Ishikawa (cell line): ENCODE data around the gene ZNF839.

Source experiments
- CEBPB ChIP-seq: IDR thresholded peaks from 2 replicates; pipeline ENCODE4 v1.6.1; 2012
- CREB1 ChIP-seq: IDR thresholded peaks from 2 replicates; pipeline ENCODE4 v1.6.1; 2012; ENCODE audit warnings: low read depth
- EGR1 ChIP-seq: IDR thresholded peaks from 2 replicates; pipeline ENCODE4 v1.6.1; 2012
- EP300 ChIP-seq: IDR thresholded peaks from 2 replicates; pipeline ENCODE4 v1.6.1; 2012; ENCODE audit warnings: borderline replicate concordance
- FOXM1 ChIP-seq: IDR thresholded peaks from 2 replicates; pipeline ENCODE4 v1.6.1; 2012; ENCODE audit warnings: low read depth, borderline replicate concordance
- NFIC ChIP-seq: IDR thresholded peaks from 2 replicates; pipeline ENCODE4 v1.6.1; 2012
- RAD21 ChIP-seq: IDR thresholded peaks from 2 replicates; pipeline ENCODE4 v1.6.1; 2012; ENCODE audit warnings: low read depth
- TAF1 ChIP-seq: IDR thresholded peaks from 2 replicates; pipeline ENCODE4 v1.6.1; 2012; ENCODE audit warnings: low read depth, mild to moderate bottlenecking
- TCF12 ChIP-seq: IDR thresholded peaks from 2 replicates; pipeline ENCODE4 v1.6.1; 2012; ENCODE audit warnings: low read depth
- TEAD4 ChIP-seq: IDR thresholded peaks from 2 replicates; pipeline ENCODE4 v1.6.1; 2012
- YY1 ChIP-seq: IDR thresholded peaks from 2 replicates; pipeline ENCODE4 v1.6.1; 2012; ENCODE audit warnings: low read depth
- ZBTB7A ChIP-seq: IDR thresholded peaks from 2 replicates; pipeline ENCODE4 v1.6.1; 2012; ENCODE audit warnings: low read depth
- TF ChIP-seq, protein P1 (sequence below): IDR thresholded peaks from 2 replicates; pipeline ENCODE4 v1.6.1; 2012
- TF ChIP-seq, protein P2 (sequence below): IDR thresholded peaks from 2 replicates; pipeline ENCODE4 v1.6.1; 2012
- TF ChIP-seq, protein P3 (sequence below): IDR thresholded peaks from 2 replicates; pipeline ENCODE4 v1.6.1; 2012; ENCODE audit warnings: low read depth, mild to moderate bottlenecking

ZNF839 gene

DNA sequence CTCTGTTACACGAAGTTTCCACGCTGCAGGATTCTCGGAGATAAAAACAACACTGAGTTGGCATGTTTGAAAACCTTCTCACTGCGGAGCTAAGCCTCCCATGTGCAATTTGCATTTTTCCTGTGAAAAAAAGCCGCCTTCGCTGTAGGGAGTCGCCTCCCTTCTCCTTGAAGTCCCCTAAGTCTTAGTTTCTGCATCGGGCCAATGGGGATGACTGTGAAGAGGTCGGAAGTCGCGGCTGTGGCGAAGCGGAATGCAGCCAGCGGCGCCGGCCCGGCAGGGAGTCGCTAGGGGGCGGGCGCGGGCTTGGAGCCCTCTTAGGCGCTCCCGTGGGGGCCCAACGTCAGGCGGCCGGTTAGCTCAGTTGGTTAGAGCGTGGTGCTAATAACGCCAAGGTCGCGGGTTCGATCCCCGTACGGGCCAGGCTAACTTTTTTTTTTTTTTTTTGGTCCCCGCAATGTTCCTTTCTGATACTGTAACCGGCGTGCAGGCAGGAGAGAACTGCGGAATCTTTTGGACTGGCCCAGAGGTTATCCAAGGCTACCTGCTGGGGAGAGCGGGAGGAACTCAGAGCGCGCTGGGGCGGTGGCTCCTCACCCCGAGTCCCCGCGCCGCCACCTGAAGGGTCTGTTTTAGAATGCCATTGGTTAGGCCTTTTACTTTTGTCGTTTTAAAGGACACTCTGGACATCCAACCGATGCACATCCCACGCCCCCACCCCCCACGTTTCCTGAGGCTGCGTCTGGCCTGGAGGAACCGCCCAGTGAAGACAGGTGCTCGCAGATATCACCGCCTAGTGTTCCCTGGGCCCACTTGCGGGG is 2.6 kb upstream of the ZNF839 start:
- TF ChIP-seq TEAD4 (peak; percentile 95), EGR1 (0 out of 2 replicates have a peak, but pooled peaks have one; percentile 51), EP300 (peak; percentile 49; the same call in 1 of the 2 replicates), TCF12 (peak; percentile 65), FOXM1 (peak; percentile 48; the same call in 1 of the 2 replicates), YY1 (no peak), NFIC (no peak; the same call in 1 of the 2 replicates)
- TF ChIP-seq, protein P1, sequence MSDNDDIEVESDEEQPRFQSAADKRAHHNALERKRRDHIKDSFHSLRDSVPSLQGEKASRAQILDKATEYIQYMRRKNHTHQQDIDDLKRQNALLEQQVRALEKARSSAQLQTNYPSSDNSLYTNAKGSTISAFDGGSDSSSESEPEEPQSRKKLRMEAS: peak; percentile 7; the same call in 1 of the 2 replicates

DNA sequence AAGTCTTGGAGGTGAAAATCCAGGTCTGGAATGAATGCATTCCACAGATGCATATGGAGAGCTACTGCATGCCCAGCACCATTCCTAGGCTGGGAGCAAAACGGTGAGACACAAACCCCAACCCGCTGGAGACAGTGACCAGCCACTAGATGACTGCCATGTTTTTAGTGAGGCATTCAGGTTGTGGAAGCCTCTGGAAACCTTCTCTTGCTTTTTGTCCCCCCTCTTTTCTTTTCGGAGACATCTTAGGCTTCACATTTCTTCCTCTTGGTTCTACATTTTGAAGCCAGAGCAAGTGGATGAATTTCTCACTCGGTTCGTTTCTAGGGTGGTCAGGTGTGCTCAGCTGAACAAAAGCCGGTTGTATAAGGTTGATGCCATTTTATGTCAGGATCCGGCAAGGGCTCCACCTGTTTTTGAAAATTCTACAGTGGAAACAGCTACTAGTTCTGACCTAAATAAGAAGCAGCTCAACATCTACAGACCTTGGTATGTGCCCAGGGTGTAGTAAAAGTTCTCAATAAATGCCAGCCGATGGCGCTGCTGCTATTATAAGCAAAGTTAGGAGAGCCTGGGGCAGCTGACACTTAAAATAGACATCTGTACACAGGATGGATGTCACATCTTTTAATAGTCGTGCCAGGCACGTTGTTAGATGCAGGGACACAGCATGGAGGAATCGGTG is 1.8 kb upstream of the ZNF839 start:
- TF ChIP-seq YY1: peak; percentile 74
- no peak for TF ChIP-seq NFIC
- peak; percentile 21; the same call in 1 of the 2 replicates for TF ChIP-seq TAF1

DNA sequence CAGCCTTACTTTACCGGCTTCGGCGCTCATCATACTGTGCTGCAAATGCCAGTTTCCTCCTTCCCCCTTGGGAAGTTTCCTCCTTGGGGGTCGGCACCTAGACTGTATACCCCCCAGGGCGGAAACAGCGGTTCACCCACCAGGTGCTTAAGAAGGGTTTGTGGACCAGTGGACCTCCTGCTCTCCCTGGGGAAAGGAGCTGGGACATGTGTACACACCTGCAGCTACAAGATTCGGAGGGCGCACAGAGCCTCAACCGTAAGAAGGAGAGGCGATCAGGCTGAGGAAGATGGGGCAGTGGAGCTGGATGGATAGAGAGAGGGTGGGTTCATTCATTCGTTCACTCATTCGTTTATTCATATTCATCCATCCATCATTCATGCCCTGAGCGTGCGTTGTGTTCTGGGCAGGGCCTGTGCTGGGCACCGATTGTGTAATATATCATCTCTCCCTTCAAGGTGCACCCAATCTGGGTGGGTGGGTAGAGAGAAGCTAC is 717 bp upstream of the ZNF839 start:
- TF ChIP-seq TCF12: no peak
- no peak for TF ChIP-seq YY1
- TF ChIP-seq EP300: no peak
- TF ChIP-seq CEBPB: no peak
- no peak for TF ChIP-seq EGR1
- TF ChIP-seq FOXM1: no peak
- no peak for TF ChIP-seq TAF1
- TF ChIP-seq, protein P1: no peak
- TF ChIP-seq, protein P2, sequence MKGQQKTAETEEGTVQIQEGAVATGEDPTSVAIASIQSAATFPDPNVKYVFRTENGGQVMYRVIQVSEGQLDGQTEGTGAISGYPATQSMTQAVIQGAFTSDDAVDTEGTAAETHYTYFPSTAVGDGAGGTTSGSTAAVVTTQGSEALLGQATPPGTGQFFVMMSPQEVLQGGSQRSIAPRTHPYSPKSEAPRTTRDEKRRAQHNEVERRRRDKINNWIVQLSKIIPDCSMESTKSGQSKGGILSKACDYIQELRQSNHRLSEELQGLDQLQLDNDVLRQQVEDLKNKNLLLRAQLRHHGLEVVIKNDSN: no peak
- no peak for TF ChIP-seq RAD21
- TF ChIP-seq ZBTB7A: no peak
- no peak for TF ChIP-seq CREB1
- TF ChIP-seq TEAD4: no peak
- TF ChIP-seq NFIC: no peak
- TF ChIP-seq, protein P3, sequence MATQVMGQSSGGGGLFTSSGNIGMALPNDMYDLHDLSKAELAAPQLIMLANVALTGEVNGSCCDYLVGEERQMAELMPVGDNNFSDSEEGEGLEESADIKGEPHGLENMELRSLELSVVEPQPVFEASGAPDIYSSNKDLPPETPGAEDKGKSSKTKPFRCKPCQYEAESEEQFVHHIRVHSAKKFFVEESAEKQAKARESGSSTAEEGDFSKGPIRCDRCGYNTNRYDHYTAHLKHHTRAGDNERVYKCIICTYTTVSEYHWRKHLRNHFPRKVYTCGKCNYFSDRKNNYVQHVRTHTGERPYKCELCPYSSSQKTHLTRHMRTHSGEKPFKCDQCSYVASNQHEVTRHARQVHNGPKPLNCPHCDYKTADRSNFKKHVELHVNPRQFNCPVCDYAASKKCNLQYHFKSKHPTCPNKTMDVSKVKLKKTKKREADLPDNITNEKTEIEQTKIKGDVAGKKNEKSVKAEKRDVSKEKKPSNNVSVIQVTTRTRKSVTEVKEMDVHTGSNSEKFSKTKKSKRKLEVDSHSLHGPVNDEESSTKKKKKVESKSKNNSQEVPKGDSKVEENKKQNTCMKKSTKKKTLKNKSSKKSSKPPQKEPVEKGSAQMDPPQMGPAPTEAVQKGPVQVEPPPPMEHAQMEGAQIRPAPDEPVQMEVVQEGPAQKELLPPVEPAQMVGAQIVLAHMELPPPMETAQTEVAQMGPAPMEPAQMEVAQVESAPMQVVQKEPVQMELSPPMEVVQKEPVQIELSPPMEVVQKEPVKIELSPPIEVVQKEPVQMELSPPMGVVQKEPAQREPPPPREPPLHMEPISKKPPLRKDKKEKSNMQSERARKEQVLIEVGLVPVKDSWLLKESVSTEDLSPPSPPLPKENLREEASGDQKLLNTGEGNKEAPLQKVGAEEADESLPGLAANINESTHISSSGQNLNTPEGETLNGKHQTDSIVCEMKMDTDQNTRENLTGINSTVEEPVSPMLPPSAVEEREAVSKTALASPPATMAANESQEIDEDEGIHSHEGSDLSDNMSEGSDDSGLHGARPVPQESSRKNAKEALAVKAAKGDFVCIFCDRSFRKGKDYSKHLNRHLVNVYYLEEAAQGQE: no peak

DNA sequence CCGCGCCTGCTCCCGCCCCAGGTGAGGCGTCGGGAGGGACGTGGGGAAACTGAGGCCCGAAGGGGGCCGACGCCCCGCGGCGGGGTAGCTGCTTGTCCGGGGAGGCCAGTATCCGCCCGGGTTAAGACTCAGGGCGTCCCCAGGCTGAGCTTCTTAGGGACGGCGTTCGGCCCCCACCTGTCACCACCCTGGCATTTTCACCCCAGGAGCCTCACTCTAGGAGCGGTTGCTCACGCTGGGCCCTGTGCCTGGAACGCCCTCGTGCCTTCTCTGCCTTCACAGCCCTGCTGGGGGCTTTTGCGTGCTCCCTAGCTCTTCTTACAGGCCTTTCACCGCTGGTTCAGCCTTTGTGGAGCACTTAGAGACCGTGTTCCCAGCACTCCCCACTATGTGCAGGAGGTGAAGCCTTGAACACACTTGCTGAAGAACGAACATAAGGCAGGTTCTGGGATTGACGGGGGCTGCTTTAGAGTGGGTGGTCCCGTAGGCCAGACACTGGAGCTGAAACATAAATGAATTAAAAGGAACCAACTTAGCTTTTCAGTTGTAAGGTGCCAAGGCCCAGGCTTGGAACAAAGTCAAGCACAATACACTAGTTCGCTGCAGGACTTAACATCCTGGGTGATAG is 601 bp downstream of the ZNF839 start:
- TF ChIP-seq, protein P3: no peak
- TF ChIP-seq, protein P1: peak; percentile 23; the same call in 1 of the 2 replicates

DNA sequence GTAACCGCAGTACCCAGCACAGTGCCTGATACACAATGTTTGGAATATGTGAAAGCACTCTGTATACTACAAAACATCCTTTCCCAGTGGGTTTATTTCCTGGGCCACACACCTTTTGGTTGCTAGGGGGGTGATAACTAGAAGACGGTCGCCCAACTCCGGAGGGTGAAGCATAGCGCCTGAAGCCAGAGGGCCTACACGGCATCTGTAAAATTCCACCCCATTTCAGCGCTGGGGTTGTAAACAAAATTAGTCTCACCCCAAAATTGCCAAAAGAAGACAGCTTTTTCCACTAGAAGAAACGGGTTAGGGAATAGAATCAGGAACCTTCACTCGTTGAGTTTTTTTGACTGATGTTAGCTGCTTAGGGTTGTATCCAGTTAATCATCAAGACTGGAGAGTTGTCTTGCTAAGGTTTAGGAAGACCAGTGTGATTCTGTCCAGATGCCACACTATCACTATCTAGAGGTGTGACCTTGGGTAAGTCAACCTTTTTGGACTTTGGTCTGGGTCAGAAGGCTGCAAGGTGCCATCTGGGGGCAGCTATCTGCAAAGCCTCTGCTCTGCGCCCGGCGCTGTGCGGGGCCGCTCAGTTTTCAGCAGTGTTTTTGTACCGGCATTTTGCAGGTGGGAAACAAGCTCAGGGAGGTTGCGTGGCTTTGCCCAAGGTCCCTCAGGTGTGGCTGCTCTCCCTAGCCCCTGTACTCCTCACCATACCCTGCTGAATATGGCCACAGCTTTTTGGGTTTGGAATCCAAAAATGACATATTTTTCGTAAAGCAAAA is 1.3 kb downstream of the ZNF839 start:
- TF ChIP-seq, protein P1: no peak
- TF ChIP-seq CEBPB (no peak), TEAD4 (no peak), EP300 (no peak), FOXM1 (no peak), NFIC (no peak), EGR1 (no peak), CREB1 (no peak), YY1 (no peak), TCF12 (no peak), ZBTB7A (no peak), RAD21 (no peak), TAF1 (no peak)
- TF ChIP-seq, protein P3: no peak
- TF ChIP-seq, protein P2: no peak
